A673 (cell line): ENCODE data around the gene CCDC30. TPM values are rescaled to one million over a fixed set of nuclear protein-coding genes. Genes with fewer than 3 reads are reported as not detected.

Experiments used
- BruUV-seq: library from RNA; stranded (reverse); fragments of 400-500 nt; replicated peaks from 2 replicates; lab custom pipeline; 2021; lab: Mats Ljungman, UMichigan
- CTCF ChIA-PET: fragments of 300-600 bp; sonication (Branson Sonifier 250); formaldehyde crosslinking; loops from one replicate; lab custom pipeline; 2022; ENCODE audit warnings: antibody characterized with exemption; lab: Charles Lee
- POLR2A ChIA-PET: fragments of 300-600 bp; sonication (Branson Sonifier 250); formaldehyde crosslinking; loops from one replicate; lab custom pipeline; 2022; ENCODE audit warnings: antibody characterized with exemption; ENCODE audit not compliant: low non-redundant PET; lab: Charles Lee
- DNase-seq: peaks from one replicate; pipeline ENCODE4 v3.0.0-alpha.2; 2015; ENCODE audit warnings: low spot score
- H3K27ac ChIP-seq: fragments of 200-600 bp; sonication (generic); 2 replicates; pipeline ENCODE4 v1.5.1; 2016; ENCODE audit warnings: mixed run types, low read depth, mild to moderate bottlenecking, mixed read lengths, antibody characterized with exemption, low read length; ENCODE audit not compliant: poor library complexity, severe bottlenecking
- H3K27me3 ChIP-seq: fragments of 200-600 bp; sonication (generic); replicated peaks from 2 replicates; pipeline ENCODE4 v1.6.1; 2017; ENCODE audit warnings: mixed run types, low read depth, mild to moderate bottlenecking, mixed read lengths, antibody characterized with exemption, low read length; ENCODE audit not compliant: insufficient read depth, poor library complexity
- H3K36me3 ChIP-seq: fragments of 200-600 bp; sonication (generic); 2 replicates; pipeline ENCODE4 v1.6.1; 2016; ENCODE audit warnings: mixed run types, mild to moderate bottlenecking, mixed read lengths, antibody characterized with exemption, low read length; ENCODE audit not compliant: insufficient read depth, poor library complexity, severe bottlenecking
- H3K4me1 ChIP-seq: fragments of 200-600 bp; sonication (generic); 2 replicates; pipeline ENCODE4 v1.6.1; 2017; ENCODE audit warnings: mixed run types, mild to moderate bottlenecking, mixed read lengths, antibody characterized with exemption, low read length; ENCODE audit not compliant: insufficient read depth, poor library complexity, severe bottlenecking
- H3K4me3 ChIP-seq: fragments of 200-600 bp; sonication (generic); 2 replicates; pipeline ENCODE4 v1.5.1; 2016; ENCODE audit warnings: low read depth, mixed run types, mild to moderate bottlenecking, mixed read lengths, low read length; ENCODE audit not compliant: poor library complexity, severe bottlenecking
- H3K9me3 ChIP-seq: fragments of 200-600 bp; sonication (generic); 2 replicates; pipeline ENCODE4 v1.6.1; 2016; ENCODE audit warnings: mixed run types, low read depth, mild to moderate bottlenecking, mixed read lengths, antibody characterized with exemption, low read length; ENCODE audit not compliant: poor library complexity, severe bottlenecking
- EZH2 ChIP-seq: fragments of 200-600 bp; sonication (generic); IDR thresholded peaks from 2 replicates; pipeline ENCODE4 v1.6.1; 2017; ENCODE audit warnings: borderline replicate concordance, low read depth, mild to moderate bottlenecking, mixed read lengths, antibody characterized with exemption, low read length; ENCODE audit not compliant: poor library complexity, severe bottlenecking
- intact Hi-C: fragments of 100-400 bp; cut with micrococcal nuclease; formaldehyde crosslinking; loops from one replicate; pipeline ENCODE4 v1.10.0; 2022; ENCODE audit not compliant: unreplicated experiment
- total RNA-seq: library from RNA; stranded (reverse); gene quantifications from 2 replicates; pipeline ENCODE4 v1.2.3, GENCODE V29; 2021
- TF ChIP-seq, protein P1 (sequence below): fragments of 300-800, 200-600 bp; sonication (generic); conservative IDR thresholded peaks from 2 replicates; pipeline ENCODE4 v1.5.1; 2017; ENCODE audit warnings: low read depth, mild to moderate bottlenecking, antibody characterized with exemption, low read length, moderate library complexity, mixed read lengths

The CCDC30 gene
- total RNA-seq, 1 experiment from 2014 or later, result 4.8 TPM

DNA sequence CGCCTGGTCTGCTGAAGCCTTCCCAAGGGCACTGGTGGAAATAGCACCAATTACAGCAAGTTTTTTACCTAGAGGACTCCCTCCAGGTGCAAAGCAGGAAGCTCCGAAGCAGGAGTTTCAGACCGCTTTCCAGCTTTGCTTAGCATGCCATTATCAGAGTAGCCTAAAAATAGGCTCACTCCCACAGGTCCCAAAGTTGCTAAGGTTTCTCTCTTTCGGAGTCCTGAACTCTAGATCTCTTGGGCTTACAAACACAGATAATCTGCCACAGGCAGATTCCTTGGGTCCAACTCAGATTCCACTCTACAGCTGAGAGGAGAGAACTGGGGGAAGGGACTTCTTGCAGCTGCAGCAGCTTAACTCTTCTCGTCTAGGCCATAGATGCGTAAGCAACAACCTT lies 29.7 kb upstream of the CCDC30 start:
- DNase-seq, result no peak
- Histone ChIP-seq H3K27me3 (no peaks in the 10 kb centered on the region), H3K36me3 (no peaks in the 10 kb centered on the region), H3K4me1 (no peaks in the 10 kb centered on the region), H3K9me3 (no peaks in the 10 kb centered on the region), H3K27ac (no peak overlapping the region), H3K4me3 (no peak overlapping the region)
- intact Hi-C loops, result no loop called here
- TF ChIP-seq EZH2, result no peak
- TF ChIP-seq, protein P1, sequence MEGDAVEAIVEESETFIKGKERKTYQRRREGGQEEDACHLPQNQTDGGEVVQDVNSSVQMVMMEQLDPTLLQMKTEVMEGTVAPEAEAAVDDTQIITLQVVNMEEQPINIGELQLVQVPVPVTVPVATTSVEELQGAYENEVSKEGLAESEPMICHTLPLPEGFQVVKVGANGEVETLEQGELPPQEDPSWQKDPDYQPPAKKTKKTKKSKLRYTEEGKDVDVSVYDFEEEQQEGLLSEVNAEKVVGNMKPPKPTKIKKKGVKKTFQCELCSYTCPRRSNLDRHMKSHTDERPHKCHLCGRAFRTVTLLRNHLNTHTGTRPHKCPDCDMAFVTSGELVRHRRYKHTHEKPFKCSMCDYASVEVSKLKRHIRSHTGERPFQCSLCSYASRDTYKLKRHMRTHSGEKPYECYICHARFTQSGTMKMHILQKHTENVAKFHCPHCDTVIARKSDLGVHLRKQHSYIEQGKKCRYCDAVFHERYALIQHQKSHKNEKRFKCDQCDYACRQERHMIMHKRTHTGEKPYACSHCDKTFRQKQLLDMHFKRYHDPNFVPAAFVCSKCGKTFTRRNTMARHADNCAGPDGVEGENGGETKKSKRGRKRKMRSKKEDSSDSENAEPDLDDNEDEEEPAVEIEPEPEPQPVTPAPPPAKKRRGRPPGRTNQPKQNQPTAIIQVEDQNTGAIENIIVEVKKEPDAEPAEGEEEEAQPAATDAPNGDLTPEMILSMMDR, result no peak
- no TSS peak for BruUV-seq
- POLR2A ChIA-PET, result no interaction called here
- CTCF ChIA-PET, result no interaction called here

DNA sequence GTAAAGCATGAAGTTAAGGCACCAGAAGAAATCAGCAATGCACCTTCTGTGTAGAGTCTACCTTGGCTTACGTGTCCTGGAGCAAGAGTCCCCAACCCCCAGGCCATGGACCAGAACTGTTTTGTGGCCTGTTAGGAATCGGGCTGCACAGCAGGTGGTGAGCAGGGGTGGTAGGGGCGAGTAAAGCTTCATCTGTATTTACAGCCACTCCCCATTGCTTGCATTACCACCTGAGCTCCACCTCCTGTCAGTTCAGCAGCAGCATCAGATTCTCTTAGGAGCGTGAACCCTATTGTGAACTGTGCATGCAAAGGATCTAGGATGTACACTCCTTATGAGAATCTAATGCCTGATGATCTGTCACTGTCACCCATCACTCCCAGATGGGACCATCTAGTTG lies 28.7 kb upstream of the CCDC30 start:
- Histone ChIP-seq H3K36me3 (no peaks in the 10 kb centered on the region), H3K9me3 (no peaks in the 10 kb centered on the region), H3K4me1 (no peaks in the 10 kb centered on the region), H3K27ac (no peak overlapping the region), H3K4me3 (no peak overlapping the region), H3K27me3 (no peaks in the 10 kb centered on the region)
- POLR2A ChIA-PET, result no interaction called here
- CTCF ChIA-PET, result no interaction called here
- no TSS peak for BruUV-seq
- TF ChIP-seq, protein P1, result no peak
- no peak for TF ChIP-seq EZH2
- intact Hi-C loops, result no loop called here
- no peak for DNase-seq

DNA sequence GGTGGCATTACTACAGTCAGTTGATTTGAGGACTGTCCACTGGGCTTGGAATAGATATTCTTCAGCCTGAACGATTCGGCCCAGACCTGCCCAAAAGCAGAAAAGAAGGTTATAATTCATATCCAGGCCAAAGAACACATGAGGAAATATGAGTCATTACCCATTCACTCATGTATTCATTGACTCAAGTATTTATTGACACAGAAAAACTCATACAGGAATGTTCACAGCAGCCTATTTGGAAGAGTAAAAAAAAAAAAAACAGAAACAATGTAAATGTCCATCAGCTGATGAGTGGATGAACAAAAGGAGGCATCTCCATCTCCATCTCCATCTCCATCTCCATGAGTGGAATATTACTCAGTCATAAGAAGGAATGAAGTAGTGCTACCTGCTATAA lies 23.1 kb upstream of the CCDC30 start:
- H3K27ac ChIP-seq, result no peak overlapping the region
- no peaks in the 10 kb centered on the region for H3K36me3 ChIP-seq
- CTCF ChIA-PET, result no interaction called here
- no peaks in the 10 kb centered on the region for H3K27me3 ChIP-seq
- POLR2A ChIA-PET, result interaction anchor here (0.6 kb wide), 1 partner anchor 23 kb away, joined by 5 read pairs; the partner anchor contains the start of gene CCDC30
- H3K4me1 ChIP-seq, result no peaks in the 10 kb centered on the region
- intact Hi-C loops, result no loop called here
- DNase-seq, result no peak
- BruUV-seq, result no TSS peak
- no peaks in the 10 kb centered on the region for H3K9me3 ChIP-seq
- H3K4me3 ChIP-seq, result no peak overlapping the region
- no peak for TF ChIP-seq EZH2
- TF ChIP-seq, protein P1, result no peak
